ENCODE results near the gene CLRN1. TPM values are rescaled to one million over a fixed set of nuclear protein-coding genes. Genes with fewer than 3 reads are reported as not detected.

The CLRN1 gene
- polyA plus RNA-seq, 3 donors, result not detected

- no peak for DNase-seq (ENCODE audit: low read depth in 3 of 3, low spot score in 2 of 3)
Measured at GRCh38 chr3:150925751-150926201, 46.8 kb downstream of the CLRN1 start.

DNA sequence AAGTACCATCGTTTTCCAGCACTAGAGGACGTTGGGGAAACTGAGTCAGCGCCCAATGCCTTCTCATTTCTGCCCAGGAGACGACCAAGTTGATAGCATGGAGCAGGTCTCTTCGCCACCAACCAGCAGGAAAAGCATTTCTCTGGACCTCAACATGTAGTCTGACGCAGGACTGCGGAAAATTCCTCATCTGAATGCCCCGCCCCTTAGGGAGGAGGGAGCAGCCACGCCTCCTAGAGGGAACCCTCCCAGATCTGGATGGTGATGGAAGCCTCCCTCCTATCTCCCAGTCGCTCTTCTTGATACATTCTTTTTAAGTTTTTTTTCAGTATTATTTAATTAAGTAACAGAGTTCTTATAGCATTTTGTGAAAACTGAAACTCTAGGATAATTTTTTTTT is 49.9 kb downstream of the CLRN1 start:
- DNase-seq (ENCODE audit: low read depth in 3 of 3, low spot score in 2 of 3), result no peak

DNA sequence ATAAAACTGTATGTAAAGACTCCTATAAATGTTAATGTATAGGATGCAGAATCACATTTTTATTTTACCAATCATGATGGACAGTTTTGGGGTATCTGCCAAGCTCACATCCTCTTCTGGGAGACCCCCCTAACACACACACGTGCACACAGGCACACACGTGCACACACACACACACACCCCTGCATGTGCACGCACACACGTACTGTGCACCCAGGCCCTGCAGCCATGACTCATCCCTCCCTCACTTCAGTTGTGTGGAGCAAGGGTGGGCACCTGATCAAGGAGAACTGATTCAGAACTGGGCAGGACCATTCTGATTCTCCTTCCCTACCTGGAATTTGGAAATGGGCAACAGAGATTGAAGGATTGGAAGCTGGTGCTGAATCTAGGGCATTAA is 51.3 kb downstream of the CLRN1 start:
- DNase-seq (ENCODE audit: low read depth in 3 of 3, low spot score in 2 of 3), result no peak

DNA sequence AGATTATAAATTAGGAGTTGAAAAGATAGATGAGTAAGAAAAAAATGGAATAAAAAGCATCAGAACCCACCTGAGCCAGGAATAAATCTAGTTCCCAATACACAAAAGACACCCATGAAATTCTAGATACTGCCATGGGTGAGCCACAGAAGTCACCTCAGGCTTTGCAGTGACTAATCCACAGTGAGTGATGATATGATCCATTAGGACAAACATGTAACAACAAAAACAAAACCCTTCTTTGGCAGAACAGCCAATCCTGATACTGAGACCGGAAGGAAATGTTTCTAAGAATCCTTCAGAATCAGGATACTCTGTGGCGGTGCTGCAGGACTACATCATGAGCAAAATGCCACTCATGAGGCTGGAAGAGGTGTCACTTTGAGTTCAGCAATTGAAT is 52.3 kb downstream of the CLRN1 start:
- no peak for DNase-seq (ENCODE audit: low read depth in 3 of 3, low spot score in 2 of 3)

DNA sequence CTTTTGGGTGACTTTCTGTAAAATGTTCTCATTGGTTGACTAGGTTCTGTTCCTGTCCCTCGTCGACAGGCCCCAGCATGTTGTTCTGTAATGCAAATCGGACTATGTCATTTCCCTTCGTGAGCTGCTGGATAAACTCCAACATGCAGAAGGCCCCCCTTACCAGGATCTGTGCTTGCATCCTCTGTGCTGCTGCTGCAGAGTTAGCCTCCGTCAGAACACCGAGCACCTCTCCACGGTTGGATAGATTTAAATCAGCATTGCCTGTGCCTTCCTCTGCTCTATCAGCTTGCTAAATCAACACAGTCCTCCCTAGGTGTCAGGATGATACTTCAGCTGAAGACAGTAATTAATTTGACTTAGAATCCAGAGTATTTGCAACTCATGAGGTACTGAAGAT is 54.6 kb downstream of the CLRN1 start:
- DNase-seq (ENCODE audit: low read depth in 3 of 3, low spot score in 2 of 3), result no peak

- DNase-seq (ENCODE audit: low read depth in 3 of 3, low spot score in 2 of 3), result no peak
Measured at GRCh38 chr3:150913133-150913922, 59.2 kb downstream of the CLRN1 start.

DNA sequence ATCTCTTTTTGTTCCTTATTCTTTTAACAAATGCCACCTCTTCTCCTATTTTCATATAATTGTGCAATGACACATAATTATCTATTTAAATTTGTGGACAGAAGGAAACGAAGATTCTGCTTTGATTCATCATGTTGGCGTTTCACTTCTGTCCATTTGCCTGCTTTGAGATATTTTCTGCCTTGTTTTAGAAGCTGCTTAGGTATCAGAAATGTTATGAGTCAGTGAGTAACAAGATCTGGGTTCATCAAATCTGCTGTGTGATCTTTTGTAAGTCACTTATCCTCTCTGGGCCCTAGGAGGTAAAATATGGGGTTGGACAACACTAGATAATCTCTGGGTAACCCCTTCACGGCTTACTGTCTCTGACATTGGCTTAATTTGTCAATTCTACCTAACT is 60.0 kb downstream of the CLRN1 start:
- no peak for DNase-seq (ENCODE audit: low read depth in 3 of 3, low spot score in 2 of 3)

DNA sequence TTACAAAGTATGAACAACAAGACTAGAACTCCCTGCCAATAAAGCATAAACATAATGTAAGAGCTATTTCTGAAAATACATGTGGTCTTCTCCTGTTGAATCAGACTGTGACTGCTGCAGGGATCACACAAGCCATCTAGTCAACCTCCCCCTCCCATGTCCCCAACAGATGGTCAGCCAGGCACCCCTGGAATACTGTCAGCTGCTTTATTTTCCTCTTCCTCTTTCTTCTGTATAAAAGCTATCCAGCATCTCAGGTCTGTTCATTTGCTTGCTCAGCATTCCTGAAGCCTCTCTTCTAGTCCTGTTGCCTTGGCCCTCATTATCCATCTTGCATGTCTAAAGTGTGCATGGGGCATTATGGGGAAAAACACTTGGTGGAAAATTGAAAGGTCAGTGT is 60.8 kb downstream of the CLRN1 start:
- DNase-seq (ENCODE audit: low read depth in 3 of 3, low spot score in 2 of 3), result no peak

- DNase-seq (ENCODE audit: low read depth in 3 of 3, low spot score in 2 of 3), result no peak
Measured at GRCh38 chr3:150906461-150906860, 66.1 kb downstream of the CLRN1 start.

- DNase-seq (ENCODE audit: low read depth in 3 of 3, low spot score in 2 of 3), result no peak
Measured at GRCh38 chr3:150905746-150906145, 66.8 kb downstream of the CLRN1 start.

DNA sequence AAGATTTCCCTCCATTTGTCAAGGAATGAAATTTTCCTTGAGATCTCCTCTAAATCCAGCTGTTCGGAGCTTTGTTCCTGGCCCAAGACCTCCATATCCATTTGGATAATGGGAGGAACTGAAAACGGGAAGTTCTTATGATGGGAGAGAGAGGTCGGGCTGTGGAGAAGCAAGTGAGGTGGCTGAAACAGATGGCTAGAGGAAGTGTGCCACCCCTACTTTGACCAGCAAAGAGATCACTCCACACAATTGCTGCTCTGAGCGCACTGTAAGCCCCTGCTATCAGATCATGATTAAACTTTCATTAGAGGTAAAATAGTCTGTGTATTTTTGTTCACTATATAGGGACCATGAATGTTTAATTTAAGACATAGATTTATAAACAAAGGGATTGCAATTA is 67.2 kb downstream of the CLRN1 start, which contains the start of gene MINDY4B:
Gene MINDY4B, minus strand, starts transcription at position 101 of the 400 bp plus-strand sequence. Its CDS starts 0 bp downstream, at position 101.
- DNase-seq (ENCODE audit: low read depth in 3 of 3, low spot score in 2 of 3), result no peak

- no peak for DNase-seq (ENCODE audit: low read depth in 3 of 3, low spot score in 2 of 3)
Measured at GRCh38 chr3:150902988-150903387, 69.5 kb downstream of the CLRN1 start.

DNA sequence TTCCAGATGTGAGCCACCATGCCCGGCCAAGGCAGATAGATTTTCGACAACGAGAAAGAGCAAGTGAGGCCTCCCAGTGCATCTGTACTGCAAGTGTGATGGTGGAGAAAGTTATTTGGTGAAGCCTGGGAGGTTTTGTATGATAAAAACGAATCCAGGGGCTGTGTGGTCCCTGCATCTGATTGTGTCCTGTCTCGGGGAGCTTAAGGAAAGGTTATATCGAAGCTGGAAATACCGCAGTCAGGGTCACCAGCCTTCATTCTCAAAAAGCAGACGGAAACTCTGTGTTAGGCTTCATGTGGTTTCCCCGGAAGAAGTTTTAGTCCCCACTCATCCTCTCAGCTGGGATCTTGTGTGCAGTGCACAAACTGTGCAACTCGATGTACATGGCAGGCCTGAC is 70.7 kb downstream of the CLRN1 start:
- no peak for DNase-seq (ENCODE audit: low read depth in 3 of 3, low spot score in 2 of 3)

DNA sequence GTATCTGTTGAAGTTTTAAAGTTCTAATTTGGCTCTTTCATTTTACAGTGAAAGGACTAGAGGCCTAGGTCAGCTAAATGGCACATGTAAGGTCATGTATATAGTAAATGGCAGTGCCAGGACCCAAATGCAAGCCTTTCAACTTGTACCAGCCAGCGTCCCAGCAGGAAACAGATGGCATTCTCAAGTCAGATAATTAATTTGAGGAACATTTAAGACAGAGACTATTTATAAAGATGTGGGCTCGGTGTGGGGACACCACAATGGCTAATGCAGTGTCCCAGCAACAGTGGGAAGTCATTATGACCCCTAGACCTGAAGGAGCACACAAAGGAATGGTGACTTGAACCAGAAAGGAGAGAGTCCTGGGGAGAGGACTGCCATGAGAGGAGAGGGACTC is 73.4 kb downstream of the CLRN1 start:
- DNase-seq (ENCODE audit: low read depth in 3 of 3, low spot score in 2 of 3), result no peak

GRCh38 chr3:150898046-150898754 is 74.3 kb downstream of the CLRN1 start:
- no peak for DNase-seq (ENCODE audit: low read depth in 3 of 3, low spot score in 2 of 3)

DNA sequence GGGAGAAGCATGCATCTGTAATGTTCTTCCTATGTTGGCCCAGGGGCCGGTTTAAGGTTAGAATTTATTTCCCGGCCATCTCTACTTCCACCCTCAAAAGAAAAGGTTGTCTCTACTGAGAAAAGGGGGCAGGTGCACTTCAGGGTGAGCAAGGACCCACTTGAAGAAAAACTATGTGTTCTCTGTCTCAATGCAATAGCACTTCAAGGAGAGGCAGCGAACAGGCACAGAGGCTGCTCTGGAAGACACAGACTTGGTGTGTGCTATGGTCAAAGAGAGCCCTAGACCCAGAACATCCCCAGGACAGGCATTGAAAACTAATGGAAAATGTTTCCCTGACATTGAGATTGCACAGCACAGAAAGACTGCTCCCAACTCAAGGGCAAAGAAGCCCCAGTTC is 74.9 kb downstream of the CLRN1 start:
- no peak for DNase-seq (ENCODE audit: low read depth in 3 of 3, low spot score in 2 of 3)

GRCh38 chr3:150890831-150891230 is 81.7 kb downstream of the CLRN1 start:
- DNase-seq (ENCODE audit: low read depth in 3 of 3, low spot score in 2 of 3), result no peak

DNA sequence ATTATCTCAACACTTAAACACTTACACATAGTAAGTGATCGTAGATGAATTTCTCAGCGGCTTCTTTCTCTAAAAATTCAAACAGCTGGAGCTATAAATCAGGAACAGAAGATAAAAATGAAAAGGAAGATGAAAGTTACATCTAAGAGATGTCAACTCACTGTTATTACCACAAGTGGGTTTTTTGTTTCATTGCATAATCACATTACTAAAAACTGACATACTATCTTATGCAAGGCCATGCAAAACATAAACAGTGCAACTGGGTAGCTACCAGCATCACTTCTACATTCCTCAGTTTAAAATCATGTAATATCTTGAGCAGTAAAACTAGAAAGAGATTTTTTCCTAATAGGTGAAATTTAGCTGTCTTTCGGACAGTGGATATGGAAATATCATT is 82.2 kb downstream of the CLRN1 start:
- DNase-seq (ENCODE audit: low read depth in 3 of 3, low spot score in 2 of 3), result no peak

DNA sequence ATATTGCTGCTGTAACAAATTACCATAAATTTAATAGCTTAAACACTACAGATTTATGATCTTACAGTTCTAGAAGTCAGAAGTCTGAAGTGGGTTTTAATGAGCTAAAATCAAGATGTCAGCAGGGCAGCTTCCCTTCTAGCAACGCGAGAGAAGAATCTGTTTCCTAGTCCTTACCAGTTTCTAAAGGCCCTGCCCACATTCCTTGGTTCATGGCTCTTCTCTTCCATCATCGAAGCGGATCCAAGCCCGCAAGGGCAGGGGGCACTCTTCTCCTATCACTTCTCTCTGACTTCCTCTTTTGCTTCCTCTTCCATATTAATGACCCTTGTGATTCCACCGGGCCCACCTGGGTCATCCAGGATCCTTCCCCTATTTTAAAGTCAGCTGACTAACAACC is 83.4 kb downstream of the CLRN1 start:
- DNase-seq (ENCODE audit: low read depth in 3 of 3, low spot score in 2 of 3), result no peak

- DNase-seq (ENCODE audit: low read depth in 3 of 3, low spot score in 2 of 3), result no peak
Measured at GRCh38 chr3:150887031-150887430, 85.5 kb downstream of the CLRN1 start.

GRCh38 chr3:150885535-150885934 is 87.0 kb downstream of the CLRN1 start:
- no peak for DNase-seq (ENCODE audit: low read depth in 3 of 3, low spot score in 2 of 3)

DNA sequence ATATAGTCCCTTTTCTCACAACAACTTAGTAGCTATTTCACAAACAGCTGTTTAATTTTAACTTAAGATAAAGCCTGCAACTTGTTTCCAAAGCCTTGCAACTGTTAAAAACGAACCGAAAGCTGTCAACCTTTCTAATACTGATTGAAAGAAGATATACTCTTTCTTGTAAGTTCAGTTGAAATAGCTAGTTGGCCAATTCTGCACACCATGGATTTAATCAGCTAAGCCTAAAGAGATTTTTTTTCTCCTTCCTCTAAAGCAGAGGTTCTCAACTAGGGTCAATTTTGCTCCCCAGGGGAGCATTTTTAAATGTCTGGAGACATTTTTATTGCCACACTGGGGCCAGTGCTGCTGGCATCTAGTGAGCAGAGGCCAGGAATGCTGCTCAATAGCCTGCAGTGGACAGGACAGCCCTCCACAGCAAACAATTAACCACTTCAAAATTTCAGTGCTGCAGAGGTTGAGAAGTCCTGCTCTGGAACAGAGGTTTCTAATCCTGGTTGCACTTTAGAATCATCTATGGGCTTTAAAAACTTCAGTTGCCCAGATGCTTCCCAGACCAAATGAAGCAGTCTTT is 93.4 kb downstream of the CLRN1 start:
- no peak for DNase-seq (ENCODE audit: low read depth in 3 of 3, low spot score in 2 of 3)
